Tibial nerve (tissue), 4 donors: Measurements from ENCODE around the gene MEF2A.

Source experiments
- EP300 ChIP-seq, 2 donors: sonication (generic); formaldehyde crosslinking; IDR thresholded peaks; one replicate each; pipeline ENCODE4 v1.6.1; 2017; ENCODE audit warnings: antibody characterized with exemption in 2 of 2, mild to moderate bottlenecking in 1 of 2
- POLR2A ChIP-seq, 2 donors: fragments of 450-650 bp; IDR thresholded peaks; one replicate each; pipeline ENCODE4 v1.6.1; 2017; ENCODE audit warnings: antibody characterized with exemption in 2 of 2, mild to moderate bottlenecking in 2 of 2, moderate library complexity in 2 of 2
- TF ChIP-seq, protein P1 (sequence below), 5 experiments: fragments of 200-600 bp in 3 of 5; fragments of 450-650 bp in 2 of 5; sonication (generic) in 3 of 5; IDR thresholded peaks; one replicate each; pipeline ENCODE4 v1.5.1; 2016 to 2019; ENCODE audit warnings: antibody characterized with exemption in 5 of 5, mild to moderate bottlenecking in 3 of 5, moderate library complexity in 2 of 5

DNA sequence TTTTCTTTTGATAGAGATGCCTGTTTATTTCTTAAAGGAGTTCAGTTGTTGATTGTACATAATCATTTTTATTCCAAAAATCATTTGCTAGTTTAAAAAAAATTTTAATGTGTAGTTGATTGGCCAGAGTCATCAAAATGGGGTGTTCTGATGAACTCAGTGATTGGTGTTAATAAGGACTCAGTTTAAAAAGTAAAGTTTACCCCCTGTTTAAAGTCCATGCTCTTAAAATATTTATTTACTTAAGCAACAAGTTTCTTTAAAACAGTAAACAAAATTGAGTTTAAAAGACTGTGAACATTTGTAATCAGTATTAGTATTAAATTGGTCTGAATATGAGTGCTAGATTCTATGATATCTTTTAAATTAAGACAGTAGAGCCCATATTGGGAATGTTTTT, 56.0 kb downstream of the MEF2A start:
- TF ChIP-seq POLR2A (IDR thresholded peaks at IDR 0.05) (no peak), EP300 (IDR thresholded peaks at IDR 0.05) (no peak)
- TF ChIP-seq, protein P1, sequence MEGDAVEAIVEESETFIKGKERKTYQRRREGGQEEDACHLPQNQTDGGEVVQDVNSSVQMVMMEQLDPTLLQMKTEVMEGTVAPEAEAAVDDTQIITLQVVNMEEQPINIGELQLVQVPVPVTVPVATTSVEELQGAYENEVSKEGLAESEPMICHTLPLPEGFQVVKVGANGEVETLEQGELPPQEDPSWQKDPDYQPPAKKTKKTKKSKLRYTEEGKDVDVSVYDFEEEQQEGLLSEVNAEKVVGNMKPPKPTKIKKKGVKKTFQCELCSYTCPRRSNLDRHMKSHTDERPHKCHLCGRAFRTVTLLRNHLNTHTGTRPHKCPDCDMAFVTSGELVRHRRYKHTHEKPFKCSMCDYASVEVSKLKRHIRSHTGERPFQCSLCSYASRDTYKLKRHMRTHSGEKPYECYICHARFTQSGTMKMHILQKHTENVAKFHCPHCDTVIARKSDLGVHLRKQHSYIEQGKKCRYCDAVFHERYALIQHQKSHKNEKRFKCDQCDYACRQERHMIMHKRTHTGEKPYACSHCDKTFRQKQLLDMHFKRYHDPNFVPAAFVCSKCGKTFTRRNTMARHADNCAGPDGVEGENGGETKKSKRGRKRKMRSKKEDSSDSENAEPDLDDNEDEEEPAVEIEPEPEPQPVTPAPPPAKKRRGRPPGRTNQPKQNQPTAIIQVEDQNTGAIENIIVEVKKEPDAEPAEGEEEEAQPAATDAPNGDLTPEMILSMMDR (IDR thresholded peaks at IDR 0.05): no peak
